GM18520 (cell line): ENCODE results near the gene AGTR1.
"Not testable (repeated sequence)": the region's sequence is repeated elsewhere in the genome, so short reads cannot be mapped to it uniquely, and the experiment has no call there.

Experiments
- ATAC-seq: cut with Tn5 transposase; IDR thresholded peaks from one replicate; pipeline ENCODE4 v1.9.1; 2021; ENCODE audit not compliant: unreplicated experiment

Gene AGTR1

DNA sequence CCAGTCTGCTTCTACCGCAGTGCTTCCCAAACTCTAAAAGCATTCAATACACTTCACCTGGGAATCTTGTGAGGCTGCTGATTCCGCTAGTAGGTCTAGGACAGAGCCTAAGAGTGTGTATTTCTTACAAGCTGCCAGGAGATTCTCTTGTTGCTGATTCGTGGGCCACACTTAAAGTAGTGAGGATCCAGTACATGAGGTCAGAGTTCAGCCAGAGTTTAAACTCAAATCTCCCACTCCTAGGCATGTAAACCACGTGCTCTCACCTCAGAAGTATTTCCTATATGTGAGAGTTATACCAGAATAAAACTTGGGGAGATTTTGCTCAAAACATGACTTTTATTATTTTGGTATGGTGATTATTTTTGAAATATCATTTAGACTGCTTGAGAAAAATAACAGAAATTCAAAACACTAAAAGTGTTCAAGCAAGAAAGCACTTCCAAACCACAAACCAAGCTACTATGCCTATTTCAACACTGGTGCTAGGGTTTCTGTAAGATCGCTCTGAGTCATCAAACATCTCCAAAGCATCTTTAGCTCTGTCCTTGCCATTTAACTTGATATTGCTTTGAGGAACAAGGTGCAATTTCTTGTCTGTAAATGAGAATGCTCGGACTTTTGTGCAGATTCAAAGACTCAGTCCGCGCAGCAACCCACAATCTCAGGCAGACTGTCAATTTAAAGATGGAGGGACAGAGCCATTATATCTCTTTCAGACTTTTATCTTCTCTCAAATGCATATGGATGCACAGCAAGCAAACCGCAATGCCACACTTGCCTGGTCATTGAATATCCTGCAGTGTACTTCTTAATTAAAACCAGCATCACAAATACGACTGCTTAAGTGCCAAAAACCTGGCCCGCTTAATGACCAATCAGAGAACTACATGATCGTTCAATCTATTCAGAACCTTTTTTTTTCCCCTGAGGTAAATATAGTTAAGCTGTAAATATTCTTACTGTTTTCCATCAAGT, 59.8 kb downstream of the AGTR1 start:
- ATAC-seq, result no peak

- ATAC-seq, result no peak
Observed at GRCh38 chr3:148758303-148758884, 60.7 kb downstream of the AGTR1 start.

DNA sequence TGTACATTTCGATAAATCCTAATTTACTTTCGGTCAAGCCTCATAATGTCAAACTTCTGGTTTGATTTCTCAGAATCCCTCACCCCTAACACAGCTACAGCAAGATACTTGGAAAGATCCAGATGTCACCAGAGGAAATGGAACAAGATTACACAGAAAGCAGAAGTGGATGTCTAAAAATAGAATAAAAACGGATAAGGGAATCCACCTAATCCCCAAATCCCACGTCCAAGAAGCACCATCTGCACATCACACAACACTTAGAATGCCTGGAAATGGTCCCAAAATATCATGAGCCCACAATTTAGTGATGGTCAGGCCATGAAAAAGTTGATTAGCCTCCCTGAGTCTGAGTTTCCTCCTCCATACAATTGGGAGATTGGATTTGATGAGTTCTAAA, 61.7 kb downstream of the AGTR1 start:
- no peak for ATAC-seq

- no peak for ATAC-seq
Observed at GRCh38 chr3:148763156-148763680, 65.5 kb downstream of the AGTR1 start.

- no peak for ATAC-seq
Observed at GRCh38 chr3:148763986-148764935, 66.6 kb downstream of the AGTR1 start.

DNA sequence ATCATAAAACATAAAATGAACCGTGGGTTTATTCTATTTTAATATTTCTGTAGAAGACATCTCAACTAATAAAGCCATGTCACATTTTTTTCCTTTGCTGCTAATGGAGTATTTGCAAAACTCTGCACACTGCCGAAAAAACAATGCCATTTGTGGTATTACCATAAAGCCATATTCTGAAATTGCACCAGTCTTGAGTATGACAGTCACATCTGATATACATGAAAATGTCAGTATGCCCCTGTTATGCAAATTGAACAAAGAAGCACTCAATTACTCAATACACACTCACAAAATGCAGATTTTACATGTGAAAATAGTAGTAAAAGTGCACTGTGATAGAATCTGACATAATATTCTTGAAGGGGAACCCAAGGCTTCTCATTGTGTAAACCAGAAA, 74.7 kb downstream of the AGTR1 start:
- no peak for ATAC-seq

DNA sequence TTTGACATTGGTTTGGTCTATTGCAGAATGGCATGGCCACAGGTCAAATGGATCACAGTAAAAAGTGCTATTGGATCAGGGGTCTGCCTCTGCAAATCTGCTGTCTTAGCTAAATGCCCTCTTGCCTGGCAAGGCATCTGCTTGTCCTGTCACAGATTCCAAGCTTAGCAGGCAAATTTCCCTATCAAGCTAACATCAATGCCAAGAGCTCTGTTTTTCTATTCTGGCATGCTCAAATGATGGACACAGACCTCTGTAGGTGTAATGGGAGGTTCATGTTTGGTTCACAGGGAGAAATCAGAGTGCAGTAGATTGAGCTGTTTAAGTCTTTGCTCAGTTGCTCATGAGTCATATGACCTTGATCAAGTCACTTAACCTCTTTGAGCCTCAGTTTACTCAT, 75.1 kb downstream of the AGTR1 start:
- ATAC-seq, result no peak

GRCh38 chr3:148773805-148774204, 76.1 kb downstream of the AGTR1 start:
- ATAC-seq, result no peak

DNA sequence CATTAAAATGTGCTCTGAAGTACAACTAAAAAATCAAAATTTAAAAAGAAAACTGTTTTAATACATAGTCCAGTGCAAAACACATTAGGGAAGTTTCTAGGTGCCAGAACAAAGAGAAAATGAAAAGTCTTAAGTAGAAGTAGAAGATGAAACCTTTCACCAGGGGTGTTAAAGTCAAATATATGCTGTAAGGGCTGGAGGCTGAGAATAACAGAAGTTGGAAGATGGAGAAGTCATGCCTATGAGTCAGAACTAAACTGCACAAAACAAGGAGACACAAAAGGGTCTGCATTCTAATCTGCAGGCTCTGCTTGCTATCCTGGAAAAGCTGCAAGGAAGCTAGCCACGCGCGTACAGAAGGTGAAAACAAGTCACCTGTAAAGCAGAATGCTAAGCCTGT, 81.2 kb downstream of the AGTR1 start:
- no peak for ATAC-seq

- not testable (repeated sequence) for ATAC-seq
Observed at GRCh38 chr3:148785026-148785425, 87.3 kb downstream of the AGTR1 start.

DNA sequence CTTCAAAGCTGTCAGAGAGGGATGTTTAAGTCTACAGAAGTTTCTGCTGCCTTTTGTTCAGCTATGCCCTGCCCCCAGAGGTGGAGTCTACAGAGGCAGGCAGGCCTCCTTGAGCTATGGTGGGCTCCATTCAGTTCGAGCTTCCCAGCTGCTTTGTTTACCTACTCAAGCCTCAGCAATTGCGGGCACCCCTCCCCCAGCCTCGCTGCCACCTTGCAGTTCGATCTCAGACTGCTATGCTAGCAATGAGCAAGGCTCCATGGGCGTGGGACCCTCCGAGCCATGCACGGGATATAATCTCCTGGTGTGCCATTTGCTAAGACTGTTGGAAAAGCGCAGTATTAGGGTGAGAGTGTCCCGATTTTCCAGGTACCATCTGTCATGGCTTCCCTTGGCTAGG, 88.5 kb downstream of the AGTR1 start:
- ATAC-seq, result not testable (repeated sequence)

- no peak for ATAC-seq
Observed at GRCh38 chr3:148789146-148789545, 91.4 kb downstream of the AGTR1 start.

- no peak for ATAC-seq
Observed at GRCh38 chr3:148789906-148790305, 92.2 kb downstream of the AGTR1 start.

DNA sequence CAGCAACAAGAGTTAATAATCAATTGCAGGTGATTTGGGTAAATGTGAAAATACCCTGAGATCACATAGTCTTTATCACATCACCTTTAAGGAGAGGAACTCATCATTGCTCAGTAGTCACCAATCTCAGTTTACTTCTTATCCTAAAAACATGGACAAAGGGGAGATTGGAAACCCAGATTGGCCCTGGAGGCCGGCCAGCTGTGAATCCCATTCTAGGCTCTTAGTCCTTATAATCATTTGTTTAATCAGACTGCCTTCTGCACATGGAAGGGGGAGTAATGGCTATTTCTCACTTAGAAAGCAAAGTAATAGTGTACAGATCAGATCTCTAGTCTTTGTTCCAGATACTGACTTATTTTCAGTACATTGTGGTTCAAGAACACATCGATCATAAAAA, 92.7 kb downstream of the AGTR1 start:
- ATAC-seq, result no peak

- no peak for ATAC-seq
Observed at GRCh38 chr3:148790851-148791735, 93.4 kb downstream of the AGTR1 start.

- no peak for ATAC-seq
Observed at GRCh38 chr3:148791920-148792319, 94.2 kb downstream of the AGTR1 start.

GRCh38 chr3:148792516-148792915, 94.8 kb downstream of the AGTR1 start:
- ATAC-seq, result no peak
